Measurements from ENCODE around the gene CDCP2.

DNA sequence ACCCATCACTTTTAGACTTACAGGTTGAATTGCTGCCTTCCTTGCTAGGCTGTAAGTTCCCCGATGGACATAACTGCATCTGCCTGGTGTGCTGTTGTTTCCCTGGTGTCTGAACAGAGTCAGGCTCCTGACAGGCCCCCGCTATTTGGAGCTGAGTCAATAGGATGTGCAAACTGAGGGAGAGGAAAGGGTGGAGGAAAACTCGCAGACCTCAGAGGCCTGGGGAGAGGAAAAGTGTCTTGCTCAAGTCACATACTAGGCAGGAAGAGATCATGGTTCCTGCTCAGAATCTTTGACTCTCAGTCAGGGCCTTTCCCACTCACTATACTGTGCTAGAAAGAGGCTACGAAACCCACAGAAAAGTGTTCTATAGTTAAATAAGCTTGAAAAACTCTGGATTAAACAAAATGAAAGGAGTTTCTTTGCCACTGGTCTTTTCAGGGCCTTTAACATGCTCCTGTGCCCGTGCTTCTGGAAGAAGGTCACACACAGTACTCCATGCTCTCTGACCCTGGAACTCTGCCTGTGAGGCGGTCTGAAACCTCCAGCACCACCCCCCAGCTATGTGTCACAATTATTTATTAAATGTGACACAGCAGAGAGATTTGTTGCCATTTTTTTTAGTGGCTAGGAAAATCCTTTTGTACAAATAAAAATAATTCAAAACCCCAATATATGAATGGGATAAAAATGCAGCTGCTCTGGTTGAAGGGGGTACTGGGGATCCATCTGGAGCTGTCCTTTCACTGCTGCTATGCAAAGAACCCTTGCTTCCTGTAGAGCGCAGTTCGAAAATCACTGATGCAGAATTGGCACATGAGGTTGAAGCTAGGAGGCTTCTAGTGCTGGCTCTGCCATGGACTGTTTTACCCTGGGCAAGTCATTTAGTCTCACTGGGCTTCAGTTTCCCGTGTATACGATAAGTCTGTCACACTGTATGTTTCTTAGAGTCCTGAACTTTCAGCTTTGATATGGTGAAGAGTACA lies 20.1 kb upstream of the CDCP2 start:
- TF ChIP-seq, protein P1, sequence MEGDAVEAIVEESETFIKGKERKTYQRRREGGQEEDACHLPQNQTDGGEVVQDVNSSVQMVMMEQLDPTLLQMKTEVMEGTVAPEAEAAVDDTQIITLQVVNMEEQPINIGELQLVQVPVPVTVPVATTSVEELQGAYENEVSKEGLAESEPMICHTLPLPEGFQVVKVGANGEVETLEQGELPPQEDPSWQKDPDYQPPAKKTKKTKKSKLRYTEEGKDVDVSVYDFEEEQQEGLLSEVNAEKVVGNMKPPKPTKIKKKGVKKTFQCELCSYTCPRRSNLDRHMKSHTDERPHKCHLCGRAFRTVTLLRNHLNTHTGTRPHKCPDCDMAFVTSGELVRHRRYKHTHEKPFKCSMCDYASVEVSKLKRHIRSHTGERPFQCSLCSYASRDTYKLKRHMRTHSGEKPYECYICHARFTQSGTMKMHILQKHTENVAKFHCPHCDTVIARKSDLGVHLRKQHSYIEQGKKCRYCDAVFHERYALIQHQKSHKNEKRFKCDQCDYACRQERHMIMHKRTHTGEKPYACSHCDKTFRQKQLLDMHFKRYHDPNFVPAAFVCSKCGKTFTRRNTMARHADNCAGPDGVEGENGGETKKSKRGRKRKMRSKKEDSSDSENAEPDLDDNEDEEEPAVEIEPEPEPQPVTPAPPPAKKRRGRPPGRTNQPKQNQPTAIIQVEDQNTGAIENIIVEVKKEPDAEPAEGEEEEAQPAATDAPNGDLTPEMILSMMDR (IDR thresholded peaks at IDR 0.05; ENCODE audit: low read length), result no peak
- no peak for TF ChIP-seq EZH2 (IDR thresholded peaks at IDR 0.05; ENCODE audit: borderline replicate concordance, low read length)
